Measurements from ENCODE around the gene CD276. TPM values are rescaled to one million over a fixed set of nuclear protein-coding genes. Genes with fewer than 3 reads are reported as not detected.
"Not testable (repeated sequence)": the region's sequence is repeated elsewhere in the genome, so short reads cannot be mapped to it uniquely, and the experiment has no call there.

The CD276 gene
- total RNA-seq, 1 donor from 2014 or later: 24.9 TPM

DNA sequence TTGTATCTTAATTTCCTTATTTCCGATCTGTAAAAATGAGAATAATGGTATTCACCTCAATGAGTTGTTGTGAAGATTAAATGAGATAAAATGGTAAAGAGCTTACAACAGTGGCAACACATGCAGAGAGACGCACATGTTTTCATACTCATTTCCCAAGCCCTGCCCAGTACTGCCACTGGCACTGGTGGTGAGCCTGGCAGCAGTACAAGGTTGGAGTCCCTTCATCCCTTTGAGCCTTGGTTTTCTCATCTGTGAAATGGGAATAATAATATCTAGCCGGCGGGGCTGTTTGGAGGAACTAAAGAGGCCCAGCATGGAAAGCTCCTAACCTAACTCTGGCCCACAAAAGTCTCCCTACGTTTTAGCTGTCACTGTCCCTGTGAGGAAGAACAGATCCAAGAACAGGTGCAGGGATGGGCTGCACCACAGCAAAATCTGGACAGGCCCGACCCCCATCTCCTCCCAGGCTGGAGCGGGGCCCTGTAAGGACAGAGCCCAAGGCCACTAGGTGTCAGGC is 866 bp upstream of the CD276 start:
- no peak for FAIRE-seq
- no peak for DNase-seq (ENCODE audit: low spot score in 2 of 2)

DNA sequence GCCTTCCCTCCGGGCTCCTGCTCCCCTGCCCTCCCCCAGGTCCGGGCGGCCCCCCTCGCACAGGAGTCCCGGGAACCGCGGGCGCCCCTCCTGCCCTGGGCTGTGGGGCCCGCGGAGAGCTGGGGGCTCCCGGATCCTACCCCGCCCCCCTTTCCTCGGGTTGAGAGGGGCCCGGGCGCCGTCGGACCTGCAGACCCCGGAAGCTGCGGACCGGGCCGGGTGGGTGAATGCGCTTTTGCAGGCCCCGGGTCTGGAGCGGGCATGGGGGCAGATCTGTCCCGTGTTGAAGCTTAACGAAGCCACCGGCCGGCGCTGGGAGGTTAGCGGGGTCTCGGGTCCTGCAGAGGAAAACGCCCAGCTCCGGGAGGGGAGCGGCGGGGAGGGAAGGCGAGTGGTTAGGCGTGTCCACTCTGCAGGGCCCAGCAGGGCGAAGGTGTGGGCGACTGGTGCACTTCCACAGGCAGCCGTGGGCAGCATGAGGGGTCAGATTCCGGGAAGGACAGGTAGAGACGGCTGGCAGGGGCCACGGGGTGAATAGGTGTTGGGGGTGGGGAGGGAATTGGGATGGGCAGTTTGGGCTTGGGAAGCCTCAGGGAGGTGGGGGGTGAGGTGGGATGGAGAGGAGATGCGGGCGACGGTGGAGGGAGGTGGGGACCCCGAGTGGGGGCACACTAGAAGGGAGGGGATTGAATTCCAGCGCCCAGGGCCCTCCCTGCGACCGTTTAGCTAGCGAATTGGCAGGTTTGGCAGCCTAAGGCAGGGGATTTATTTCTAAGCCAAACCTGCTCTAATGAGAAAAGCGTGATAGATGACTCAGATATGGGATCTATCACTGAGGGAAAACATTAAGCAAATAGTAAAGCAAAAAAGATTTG is 635 bp downstream of the CD276 start:
- DNase-seq (ENCODE audit: low spot score in 2 of 2): no peak
- FAIRE-seq: no peak

DNA sequence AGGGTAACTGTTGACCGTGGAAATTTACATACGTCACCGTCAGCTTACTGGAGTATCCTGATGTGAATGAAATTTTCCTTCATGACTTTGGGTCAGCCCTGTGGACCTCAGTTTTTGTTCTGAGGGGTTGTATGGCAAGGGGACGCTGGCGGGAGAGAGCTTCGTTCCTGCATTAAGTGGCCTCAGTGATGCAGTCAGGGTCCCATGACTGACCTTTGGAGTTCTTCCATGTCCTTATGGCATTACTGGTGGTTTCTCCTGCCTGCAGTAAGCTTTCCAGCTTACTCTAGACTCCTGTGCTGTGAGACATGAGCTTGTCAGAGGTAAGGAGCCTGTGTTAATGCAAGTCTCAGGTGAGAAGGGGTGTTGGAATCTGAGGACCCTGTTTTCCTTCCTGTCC is 1.8 kb downstream of the CD276 start:
- DNase-seq (ENCODE audit: low spot score in 2 of 2) (no peak), FAIRE-seq (no peak)

DNA sequence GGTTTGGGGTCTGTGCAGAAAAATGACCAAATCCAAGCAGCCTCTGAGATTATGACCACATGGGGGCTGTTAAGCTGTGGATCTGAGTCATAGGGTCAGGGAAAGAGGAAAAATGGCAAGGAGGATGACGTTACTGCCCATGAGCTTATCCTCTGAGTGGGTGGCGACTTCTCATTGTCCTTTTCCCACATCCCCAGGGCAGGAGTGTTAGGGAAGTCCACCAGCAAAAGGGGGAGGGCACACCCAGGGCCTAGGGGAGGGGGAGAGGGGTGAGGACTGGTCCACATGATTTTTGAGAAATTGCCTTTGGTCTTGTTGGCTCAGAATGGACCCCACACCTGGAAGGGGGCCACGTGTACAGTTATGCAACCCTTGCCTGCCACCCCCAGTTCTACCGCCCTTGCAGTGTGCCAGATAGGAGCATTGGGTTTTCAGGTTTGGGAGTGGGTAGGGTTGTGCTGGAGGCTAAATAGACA is 2.6 kb downstream of the CD276 start:
- FAIRE-seq: no peak
- no peak for DNase-seq (ENCODE audit: low spot score in 2 of 2)

DNA sequence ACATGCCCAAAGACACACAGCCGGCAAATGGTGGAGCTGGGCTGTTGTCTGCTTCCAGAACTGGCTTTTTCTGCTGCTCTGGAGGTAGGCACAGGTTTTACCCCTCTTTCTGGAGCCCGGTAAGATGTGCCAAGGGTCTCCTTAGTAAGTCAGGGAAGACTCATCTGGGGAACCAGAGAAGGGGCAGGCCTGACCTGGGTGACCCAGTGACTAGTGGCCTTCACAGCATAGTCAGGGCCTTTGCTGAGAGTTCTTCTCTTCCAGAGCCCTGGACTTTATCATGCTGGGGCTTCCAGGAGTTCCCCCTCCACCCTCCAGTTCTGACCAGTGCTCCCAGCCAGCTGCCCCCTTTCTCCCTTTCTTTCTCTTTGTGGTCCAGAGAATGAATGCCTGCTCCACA is 3.2 kb downstream of the CD276 start:
- DNase-seq (ENCODE audit: low spot score in 2 of 2) (no peak), FAIRE-seq (no peak)

DNA sequence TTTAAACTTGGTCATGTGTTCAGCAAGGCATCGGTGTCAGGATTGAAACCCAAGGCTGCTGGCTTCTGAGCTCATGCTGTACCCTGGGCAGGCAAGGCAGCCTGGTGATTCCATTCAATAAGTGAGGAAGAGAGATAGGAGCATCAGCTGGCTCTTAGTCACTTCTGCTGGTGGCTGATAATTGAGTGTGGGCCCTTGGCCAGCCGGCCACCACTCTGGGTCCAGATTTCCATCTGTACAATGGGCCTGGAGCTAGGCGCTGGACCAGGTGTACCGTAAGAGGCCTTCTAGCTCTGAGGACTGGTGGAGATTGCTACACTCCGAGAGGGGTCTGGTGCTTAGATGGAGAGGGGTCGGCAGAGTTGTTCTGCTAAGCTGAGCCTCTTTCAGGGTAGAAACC is 4.3 kb downstream of the CD276 start:
- FAIRE-seq: no peak
- no peak for DNase-seq (ENCODE audit: low spot score in 2 of 2)

DNA sequence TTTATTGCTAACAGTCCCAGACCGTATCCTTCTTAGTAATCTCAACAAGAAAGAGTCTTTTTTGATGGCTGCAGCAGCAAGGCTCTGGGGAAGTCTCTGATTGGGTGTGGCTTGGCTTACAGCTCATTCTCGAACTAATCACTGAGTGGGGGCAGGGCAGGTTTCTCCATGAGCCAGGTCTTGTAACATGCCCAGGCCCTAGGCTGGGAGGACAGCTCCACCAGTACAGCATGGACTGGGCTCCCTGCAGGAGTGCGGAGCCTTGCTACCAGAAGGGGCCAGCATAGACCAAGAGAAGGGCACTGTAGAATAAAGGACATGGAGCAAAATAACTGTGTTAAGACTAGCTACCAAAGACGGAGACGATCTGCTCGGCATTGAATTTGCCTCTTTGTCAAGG is 7.2 kb downstream of the CD276 start:
- DNase-seq (ENCODE audit: low spot score in 2 of 2) (no peak), FAIRE-seq (no peak)

DNA sequence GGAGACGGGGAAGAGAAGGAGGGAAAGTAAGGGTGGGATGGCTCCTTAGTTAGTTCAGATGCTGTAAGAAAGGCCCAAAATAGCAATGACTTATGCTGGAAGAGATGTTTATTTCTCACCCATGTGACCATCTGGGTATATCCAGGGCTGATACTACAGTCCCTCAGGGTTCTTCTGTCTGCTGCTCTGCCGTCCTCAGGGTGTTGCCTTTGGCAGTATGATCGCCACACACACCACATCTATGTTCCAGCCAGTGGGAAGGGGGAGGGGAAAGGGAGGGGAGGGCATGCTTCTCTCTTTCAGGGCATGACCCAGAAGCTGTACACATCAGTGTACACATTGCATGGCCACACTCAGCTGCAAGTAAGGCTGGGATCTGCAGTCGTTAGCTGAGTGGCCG is 10.2 kb downstream of the CD276 start:
- no peak for FAIRE-seq
- no peak for DNase-seq (ENCODE audit: low spot score in 2 of 2)

DNA sequence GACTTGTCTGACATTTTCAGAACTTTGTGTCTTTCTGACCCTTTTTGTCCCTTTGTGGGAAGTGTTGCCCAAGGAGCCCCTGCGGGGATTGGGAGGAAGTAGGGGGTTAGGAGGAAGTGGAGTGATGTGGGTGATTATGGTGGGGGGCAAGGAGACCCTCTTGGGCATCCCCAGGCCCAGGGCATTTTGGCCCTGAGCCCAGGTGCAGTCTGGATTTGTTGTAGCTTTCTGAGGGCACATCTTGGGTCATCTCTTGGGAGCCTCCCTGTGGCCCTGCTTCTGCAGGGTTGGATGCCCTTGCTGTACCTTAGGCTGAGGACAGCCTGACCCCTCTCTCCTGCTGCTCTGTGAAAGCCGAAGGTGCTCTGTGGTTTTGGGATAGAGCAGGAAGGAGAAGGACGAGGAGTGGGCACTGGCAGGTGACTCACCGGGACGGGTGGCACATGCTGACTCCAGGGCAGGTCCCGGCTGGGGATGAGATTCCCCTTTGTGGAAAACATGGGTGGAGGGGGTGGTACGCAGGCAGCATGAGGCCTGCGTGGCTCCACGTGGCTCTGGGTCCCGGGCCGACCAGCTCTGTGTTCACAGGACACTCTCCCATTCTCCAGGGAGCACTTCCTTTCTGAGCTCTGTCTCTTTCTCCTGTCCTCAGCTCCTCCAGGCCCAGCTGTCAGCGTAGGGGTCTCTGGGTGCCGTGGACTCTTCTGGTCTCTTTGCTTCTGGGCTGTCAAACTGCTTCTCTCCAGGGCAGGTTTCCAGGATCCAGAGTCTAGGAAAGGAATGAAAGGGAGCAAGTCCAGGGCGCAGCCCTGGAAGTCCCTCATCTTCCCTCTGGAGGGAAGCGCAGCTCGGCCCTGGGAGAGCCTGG is 11.8 kb downstream of the CD276 start:
- no peak for FAIRE-seq
- no peak for DNase-seq (ENCODE audit: low spot score in 2 of 2)

DNA sequence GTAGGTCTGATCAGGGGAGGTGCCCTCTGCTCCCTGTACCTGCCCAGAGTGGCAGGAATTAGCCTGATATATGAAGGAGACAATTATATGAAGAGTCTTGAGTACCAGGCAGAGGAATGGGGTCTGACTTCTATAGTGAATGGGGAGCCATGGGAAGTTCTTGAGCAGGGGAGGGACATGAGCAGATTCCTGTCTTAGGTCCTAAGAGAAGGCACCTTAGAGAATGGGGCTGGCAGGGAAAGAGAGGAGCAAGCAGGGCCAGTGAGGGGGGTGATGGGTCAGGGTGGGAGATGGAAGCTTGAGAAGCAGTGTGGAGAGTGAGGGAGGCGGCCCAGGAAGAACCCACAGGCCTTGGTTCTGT is 12.4 kb downstream of the CD276 start:
- DNase-seq (ENCODE audit: low spot score in 2 of 2) (no peak), FAIRE-seq (no peak)

DNA sequence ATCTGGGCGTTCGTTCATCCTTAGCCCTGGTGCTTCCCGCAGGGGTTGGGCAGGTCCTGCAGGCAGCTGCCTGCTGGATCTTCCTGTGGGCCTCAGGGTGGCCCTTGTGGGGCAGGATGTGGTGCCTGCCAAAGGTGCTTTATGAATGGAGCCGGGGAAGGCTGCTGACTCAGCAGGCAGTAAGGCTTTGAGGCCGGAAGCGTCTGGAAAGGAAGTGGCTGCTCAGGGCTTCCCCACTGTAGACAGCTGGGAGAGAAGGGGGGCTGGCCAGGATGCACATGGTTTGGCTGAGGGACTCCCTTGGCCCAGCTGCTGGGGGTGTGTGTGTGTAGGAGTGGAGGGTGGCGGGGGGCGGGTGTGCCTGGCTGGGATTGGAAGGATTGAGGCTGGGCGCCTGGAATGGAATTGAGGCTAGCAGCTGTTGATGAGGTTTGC is 12.9 kb downstream of the CD276 start:
- FAIRE-seq (no peak), DNase-seq (ENCODE audit: low spot score in 2 of 2) (peak; percentile 40 to 74)

DNA sequence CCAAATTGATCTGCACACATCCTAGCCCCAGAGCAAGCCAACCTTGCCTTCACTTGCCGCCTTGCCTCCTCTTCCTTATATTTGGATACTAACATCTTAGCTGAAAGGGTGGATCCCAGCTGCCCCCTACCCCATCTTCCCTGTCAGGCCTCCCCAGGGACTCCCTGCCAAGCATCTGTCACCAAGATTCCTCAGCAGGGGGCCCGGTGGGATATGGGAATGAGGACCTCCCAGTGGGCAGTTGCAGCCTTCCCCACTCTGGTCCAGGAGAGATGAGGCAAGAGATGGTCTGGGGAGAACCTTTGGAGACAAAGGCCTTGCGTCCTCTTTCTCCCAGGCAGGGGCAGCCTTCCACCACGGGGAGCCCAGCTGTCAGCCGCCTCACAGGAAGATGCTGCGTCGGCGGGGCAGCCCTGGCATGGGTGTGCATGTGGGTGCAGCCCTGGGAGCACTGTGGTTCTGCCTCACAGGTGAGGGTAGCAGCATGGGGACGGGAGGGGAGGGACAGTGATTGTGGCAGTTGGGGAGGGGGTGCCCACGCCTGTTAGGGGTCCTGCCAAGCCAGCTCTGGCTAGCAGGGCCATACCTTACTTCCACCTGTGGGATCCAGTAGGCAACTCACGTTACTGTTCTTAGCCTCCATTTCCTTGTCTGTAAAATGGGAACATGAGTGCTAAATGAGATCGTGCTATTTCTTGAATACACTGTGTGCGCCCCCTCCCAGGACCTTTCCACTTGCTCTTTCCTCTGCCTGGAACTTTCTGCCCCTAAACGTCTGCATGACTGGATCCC is 15.3 kb downstream of the CD276 start:
- FAIRE-seq (no peak), DNase-seq (ENCODE audit: low spot score in 2 of 2) (no peak)

DNA sequence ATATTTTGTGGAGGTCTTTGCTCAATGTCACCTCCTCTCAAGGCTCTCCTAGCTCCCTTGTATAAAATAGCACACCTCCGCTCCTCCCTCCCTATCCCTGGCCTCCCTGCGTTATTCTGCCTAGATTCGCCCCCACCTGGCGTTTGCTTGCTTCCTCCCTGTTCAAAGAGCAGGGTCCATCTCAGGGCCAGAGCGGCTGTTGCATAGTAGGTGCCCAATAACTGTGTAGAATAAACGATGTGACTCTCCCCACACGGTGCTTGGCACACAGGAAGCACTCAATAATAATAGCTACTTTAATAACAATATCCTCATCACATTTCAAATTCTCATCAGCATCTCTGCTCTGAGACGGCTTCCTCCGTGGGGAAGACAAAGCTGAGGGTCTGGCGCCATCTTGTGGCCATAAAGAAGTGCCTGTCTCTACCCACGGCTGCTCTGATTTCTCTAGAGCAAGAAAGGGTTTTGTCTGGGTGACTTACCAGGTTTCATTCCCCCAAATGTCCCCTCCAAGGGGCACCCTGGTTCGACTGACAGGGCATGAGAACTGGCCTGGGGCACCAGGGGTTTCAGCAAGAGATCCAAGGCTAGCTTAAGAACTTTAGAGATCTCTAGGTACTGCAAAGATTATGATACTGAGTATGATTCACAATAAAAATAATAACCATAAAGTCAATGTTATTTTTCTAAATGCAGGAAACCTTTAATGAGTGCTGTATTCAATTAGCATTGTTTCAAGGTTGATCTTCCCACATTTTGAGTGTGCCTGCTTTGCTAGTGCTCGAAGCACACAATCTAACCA is 16.1 kb downstream of the CD276 start:
- peak; percentile 66 to 71 for DNase-seq (ENCODE audit: low spot score in 2 of 2)
- peak; percentile 30 for FAIRE-seq

DNA sequence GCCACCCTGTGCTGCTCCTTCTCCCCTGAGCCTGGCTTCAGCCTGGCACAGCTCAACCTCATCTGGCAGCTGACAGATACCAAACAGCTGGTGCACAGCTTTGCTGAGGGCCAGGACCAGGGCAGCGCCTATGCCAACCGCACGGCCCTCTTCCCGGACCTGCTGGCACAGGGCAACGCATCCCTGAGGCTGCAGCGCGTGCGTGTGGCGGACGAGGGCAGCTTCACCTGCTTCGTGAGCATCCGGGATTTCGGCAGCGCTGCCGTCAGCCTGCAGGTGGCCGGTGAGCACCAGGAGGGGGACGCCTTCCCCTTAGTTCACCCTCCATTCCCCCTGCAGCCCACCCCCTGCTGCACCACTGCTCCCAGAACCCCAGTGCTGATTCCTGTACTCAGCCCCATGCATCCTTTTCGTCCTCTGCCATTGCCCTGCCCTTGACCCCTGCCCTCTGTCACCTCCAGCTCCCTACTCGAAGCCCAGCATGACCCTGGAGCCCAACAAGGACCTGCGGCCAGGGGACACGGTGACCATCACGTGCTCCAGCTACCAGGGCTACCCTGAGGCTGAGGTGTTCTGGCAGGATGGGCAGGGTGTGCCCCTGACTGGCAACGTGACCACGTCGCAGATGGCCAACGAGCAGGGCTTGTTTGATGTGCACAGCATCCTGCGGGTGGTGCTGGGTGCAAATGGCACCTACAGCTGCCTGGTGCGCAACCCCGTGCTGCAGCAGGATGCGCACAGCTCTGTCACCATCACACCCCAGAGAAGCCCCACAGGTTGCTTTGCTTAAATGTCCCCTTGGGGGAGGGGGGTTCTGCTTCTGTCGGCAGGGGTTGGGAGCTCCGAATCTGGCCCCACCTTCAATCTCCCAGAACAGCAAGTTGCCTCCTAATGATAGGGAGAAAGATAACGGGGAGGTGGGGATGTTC is 18.4 kb downstream of the CD276 start:
- DNase-seq (ENCODE audit: low spot score in 2 of 2); FAIRE-seq: not testable (repeated sequence)

DNA sequence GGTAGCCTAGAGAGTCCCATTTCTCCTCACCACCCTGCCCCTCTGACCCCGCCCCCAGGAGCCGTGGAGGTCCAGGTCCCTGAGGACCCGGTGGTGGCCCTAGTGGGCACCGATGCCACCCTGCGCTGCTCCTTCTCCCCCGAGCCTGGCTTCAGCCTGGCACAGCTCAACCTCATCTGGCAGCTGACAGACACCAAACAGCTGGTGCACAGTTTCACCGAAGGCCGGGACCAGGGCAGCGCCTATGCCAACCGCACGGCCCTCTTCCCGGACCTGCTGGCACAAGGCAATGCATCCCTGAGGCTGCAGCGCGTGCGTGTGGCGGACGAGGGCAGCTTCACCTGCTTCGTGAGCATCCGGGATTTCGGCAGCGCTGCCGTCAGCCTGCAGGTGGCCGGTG is 19.4 kb downstream of the CD276 start:
- not testable (repeated sequence) for FAIRE-seq; DNase-seq (ENCODE audit: low spot score in 2 of 2)

DNA sequence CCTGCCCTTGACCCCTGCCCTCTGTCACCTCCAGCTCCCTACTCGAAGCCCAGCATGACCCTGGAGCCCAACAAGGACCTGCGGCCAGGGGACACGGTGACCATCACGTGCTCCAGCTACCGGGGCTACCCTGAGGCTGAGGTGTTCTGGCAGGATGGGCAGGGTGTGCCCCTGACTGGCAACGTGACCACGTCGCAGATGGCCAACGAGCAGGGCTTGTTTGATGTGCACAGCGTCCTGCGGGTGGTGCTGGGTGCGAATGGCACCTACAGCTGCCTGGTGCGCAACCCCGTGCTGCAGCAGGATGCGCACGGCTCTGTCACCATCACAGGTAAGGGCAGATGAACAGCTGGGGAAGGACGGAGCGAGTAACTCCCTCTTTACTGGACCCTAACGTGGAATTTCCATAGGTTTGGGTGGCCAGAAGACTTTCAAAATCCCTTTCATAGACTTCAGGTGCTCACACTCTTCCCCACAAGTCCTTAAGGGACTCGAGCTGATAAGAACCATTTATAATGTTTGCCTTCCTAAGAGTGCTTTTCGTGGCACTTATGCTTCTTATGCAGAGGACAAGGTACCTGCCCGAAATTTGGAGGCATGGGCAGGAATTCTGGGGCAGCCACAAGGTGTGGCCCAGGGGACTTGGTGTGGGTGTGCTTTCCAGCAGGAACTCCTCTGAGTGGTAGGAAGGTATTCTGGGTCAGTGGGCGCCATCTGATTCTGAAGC is 20.1 kb downstream of the CD276 start:
- FAIRE-seq; DNase-seq (ENCODE audit: low spot score in 2 of 2): not testable (repeated sequence)

DNA sequence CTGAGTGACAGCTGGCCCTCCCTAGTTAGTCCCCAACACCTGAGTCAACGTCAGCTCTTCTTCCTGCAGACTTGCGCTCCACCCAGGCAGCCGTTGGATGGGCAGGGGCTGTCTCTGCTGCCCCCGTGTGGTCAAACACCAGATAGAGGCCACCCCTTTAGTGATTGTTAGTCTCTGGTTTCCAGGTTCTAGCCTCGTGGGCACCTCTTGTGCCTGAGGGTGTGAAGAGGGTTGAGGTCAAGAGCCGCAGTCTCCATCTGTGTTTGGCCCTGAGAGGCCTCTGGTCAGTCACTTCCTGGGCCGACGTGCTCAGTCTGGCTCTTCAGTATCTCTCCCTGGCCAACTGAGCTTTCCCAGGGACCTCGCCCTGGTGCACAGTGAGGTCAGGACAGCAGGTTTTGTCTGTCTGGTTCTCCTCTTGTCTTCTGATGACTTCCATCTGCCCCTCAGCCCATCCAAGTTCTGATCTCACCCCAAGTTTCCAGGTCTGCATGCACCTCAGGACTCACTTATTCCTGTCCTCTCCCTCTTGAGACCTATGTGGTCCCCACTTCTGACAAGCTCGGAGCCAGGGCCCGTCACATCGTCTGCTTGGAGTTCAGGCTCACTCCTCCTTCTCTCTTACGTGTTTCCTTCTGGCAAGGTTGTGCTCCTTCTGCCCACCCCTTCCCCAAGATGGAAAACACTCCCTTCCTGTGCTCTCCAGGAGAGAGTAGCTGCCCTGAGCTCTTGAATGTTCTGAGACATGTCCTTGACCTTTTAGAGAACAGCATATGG is 20.9 kb downstream of the CD276 start:
- no peak for FAIRE-seq
- peak in 1 of 2 donors; percentile 61 for DNase-seq (ENCODE audit: low spot score in 2 of 2)

All from frontal cortex (tissue), 4 donors.